Astrocyte (in vitro differentiated cells and primary cell): ENCODE measurements around the gene MAP7D2. TPM values are rescaled to one million over a fixed set of nuclear protein-coding genes. Genes with fewer than 3 reads are reported as not detected.

Experiments
- DNase-seq: peaks from one replicate; pipeline ENCODE4 v3.0.0-alpha.2; 2010; ENCODE audit warnings: low read depth
- FAIRE-seq: peaks from 2 replicates; lab custom pipeline; 2011; peaks lifted over from hg19 to GRCh38; lab: Jason Lieb, UNC
- H2AFZ ChIP-seq: 2 replicates; pipeline ENCODE4 v1.6.0; 2012; ENCODE audit warnings: low read depth, low read length, inconsistent platforms
- H3K27ac ChIP-seq: 2 replicates; pipeline ENCODE4 v1.5.1; 2011; ENCODE audit warnings: low read depth, low read length, inconsistent platforms
- H3K27me3 ChIP-seq: 2 replicates; pipeline ENCODE4 v1.6.0; 2011; ENCODE audit warnings: low read length, inconsistent platforms; ENCODE audit not compliant: insufficient read depth
- H3K36me3 ChIP-seq: 2 replicates; pipeline ENCODE4 v1.5.1; 2011; ENCODE audit warnings: low read length, inconsistent platforms; ENCODE audit not compliant: insufficient read depth
- H3K4me1 ChIP-seq: 2 replicates; pipeline ENCODE4 v1.5.1; 2011; ENCODE audit warnings: low read length, inconsistent platforms; ENCODE audit not compliant: insufficient read depth
- H3K4me2 ChIP-seq: 2 replicates; pipeline ENCODE4 v1.6.0; 2012; ENCODE audit warnings: low read length, inconsistent platforms
- H3K4me3 ChIP-seq: 2 replicates; pipeline ENCODE4 v1.5.1; 2011; ENCODE audit warnings: low read depth, mild to moderate bottlenecking, low read length, inconsistent platforms; ENCODE audit not compliant: insufficient read depth
- H3K79me2 ChIP-seq: 2 replicates; pipeline ENCODE4 v1.6.0; 2012; ENCODE audit warnings: mild to moderate bottlenecking, low read length, inconsistent platforms; ENCODE audit not compliant: insufficient read depth
- H3K9ac ChIP-seq: 2 replicates; pipeline ENCODE4 v1.6.0; 2012; ENCODE audit warnings: mild to moderate bottlenecking, low read length, inconsistent platforms
- H3K9me3 ChIP-seq: 2 replicates; pipeline ENCODE4 v1.5.1; 2012; ENCODE audit warnings: low read depth, mild to moderate bottlenecking, low read length, inconsistent platforms; ENCODE audit not compliant: insufficient read depth
- H4K20me1 ChIP-seq: 2 replicates; pipeline ENCODE4 v1.6.0; 2012; ENCODE audit warnings: low read length, inconsistent platforms; ENCODE audit not compliant: insufficient read depth
- H3K27ac Mint-ChIP-seq: one replicate; pipeline ENCODE4 v1.8.0; 2021; ENCODE audit warnings: mild to moderate bottlenecking, mixed read lengths; ENCODE audit not compliant: unreplicated experiment
- H3K27me3 Mint-ChIP-seq: one replicate; pipeline ENCODE4 v1.8.0; 2021; ENCODE audit warnings: low read depth, mixed read lengths; ENCODE audit not compliant: unreplicated experiment
- H3K36me3 Mint-ChIP-seq: one replicate; pipeline ENCODE4 v1.8.0; 2021; ENCODE audit warnings: low read depth, mixed read lengths; ENCODE audit not compliant: unreplicated experiment
- H3K4me1 Mint-ChIP-seq: one replicate; pipeline ENCODE4 v1.8.0; 2021; ENCODE audit warnings: low read depth, mixed read lengths; ENCODE audit not compliant: unreplicated experiment
- H3K4me3 Mint-ChIP-seq: one replicate; pipeline ENCODE4 v1.8.0; 2021; ENCODE audit warnings: mild to moderate bottlenecking, moderate library complexity, mixed read lengths; ENCODE audit not compliant: unreplicated experiment
- H3K9me3 Mint-ChIP-seq: one replicate; pipeline ENCODE4 v1.8.0; 2021; ENCODE audit warnings: mild to moderate bottlenecking, mixed read lengths; ENCODE audit not compliant: unreplicated experiment
- EZH2 ChIP-seq: IDR thresholded peaks from 2 replicates; pipeline ENCODE4 v1.6.1; 2012; ENCODE audit warnings: mild to moderate bottlenecking, low read length, inconsistent platforms; ENCODE audit not compliant: insufficient read depth
- total RNA-seq: library from RNA; stranded (reverse); gene quantifications from 2 replicates; pipeline ENCODE4 v1.2.1, GENCODE V29; 2021
- TF ChIP-seq, protein P1 (sequence below): IDR thresholded peaks from 2 replicates; pipeline ENCODE4 v1.5.1; 2011; ENCODE audit warnings: low read depth, mild to moderate bottlenecking, inconsistent platforms, low read length, moderate library complexity; ENCODE audit not compliant: insufficient read depth

Gene MAP7D2
- total RNA-seq, 1 donor from 2014 or later = 1.3 TPM

GRCh38 chrX:20141281-20142220 lies 24.8 kb upstream of the MAP7D2 start, which contains the start of gene EIF1AX:
TSS of gene EIF1AX (minus strand) at chrX:20141838. CDS start at chrX:20141640, 198 bp downstream.
- Mint-ChIP-seq H3K27ac (peak within 1 kb of the TSS; percentile 72), H3K9me3 (no peaks in the 10 kb centered on the region), H3K4me1 (peaks cover 5% of the 10 kb centered on the region), H3K27me3 (no peaks in the 10 kb centered on the region), H3K36me3 (no peaks in the 10 kb centered on the region), H3K4me3 (peak within 1 kb of the TSS; percentile 88)
- Histone ChIP-seq H3K4me1 (peaks cover 12% of the 10 kb centered on the region), H3K27me3 (no peaks in the 10 kb centered on the region), H3K27ac (peak within 1 kb of the TSS; percentile 83), H3K9ac (peak within 1 kb of the TSS; percentile 92), H3K4me3 (peak within 1 kb of the TSS; percentile 87), H3K79me2 (peaks cover 44% of the 10 kb centered on the region), H4K20me1 (peaks cover 26% of the 10 kb centered on the region), H3K36me3 (peaks cover 15% of the 10 kb centered on the region), H2AFZ (peak within 1 kb of the TSS; percentile 60), H3K9me3 (no peaks in the 10 kb centered on the region), H3K4me2 (peak within 1 kb of the TSS; percentile 85)
- peak; percentile 98 for DNase-seq
- no peak for TF ChIP-seq EZH2
- TF ChIP-seq, protein P1, sequence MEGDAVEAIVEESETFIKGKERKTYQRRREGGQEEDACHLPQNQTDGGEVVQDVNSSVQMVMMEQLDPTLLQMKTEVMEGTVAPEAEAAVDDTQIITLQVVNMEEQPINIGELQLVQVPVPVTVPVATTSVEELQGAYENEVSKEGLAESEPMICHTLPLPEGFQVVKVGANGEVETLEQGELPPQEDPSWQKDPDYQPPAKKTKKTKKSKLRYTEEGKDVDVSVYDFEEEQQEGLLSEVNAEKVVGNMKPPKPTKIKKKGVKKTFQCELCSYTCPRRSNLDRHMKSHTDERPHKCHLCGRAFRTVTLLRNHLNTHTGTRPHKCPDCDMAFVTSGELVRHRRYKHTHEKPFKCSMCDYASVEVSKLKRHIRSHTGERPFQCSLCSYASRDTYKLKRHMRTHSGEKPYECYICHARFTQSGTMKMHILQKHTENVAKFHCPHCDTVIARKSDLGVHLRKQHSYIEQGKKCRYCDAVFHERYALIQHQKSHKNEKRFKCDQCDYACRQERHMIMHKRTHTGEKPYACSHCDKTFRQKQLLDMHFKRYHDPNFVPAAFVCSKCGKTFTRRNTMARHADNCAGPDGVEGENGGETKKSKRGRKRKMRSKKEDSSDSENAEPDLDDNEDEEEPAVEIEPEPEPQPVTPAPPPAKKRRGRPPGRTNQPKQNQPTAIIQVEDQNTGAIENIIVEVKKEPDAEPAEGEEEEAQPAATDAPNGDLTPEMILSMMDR = no peak
- FAIRE-seq = peak; percentile 98

DNA sequence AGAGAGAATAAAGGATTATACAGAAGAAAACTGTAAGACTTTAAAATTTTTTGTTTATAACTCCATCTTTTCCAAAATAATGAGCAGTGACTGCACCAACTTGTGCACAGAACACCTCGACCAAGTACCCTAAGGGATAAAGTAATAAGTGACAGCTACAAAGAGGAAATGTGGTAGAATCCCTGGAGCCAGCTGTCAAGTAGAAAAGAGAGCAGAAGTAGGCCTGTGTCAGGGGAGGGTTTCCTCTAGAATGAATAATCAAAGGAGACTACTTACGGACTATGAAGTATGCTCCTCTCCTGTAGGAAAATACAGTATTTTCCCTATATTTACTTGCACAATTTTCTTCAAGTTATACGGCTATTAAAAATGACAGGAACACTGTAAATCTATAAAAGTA lies 23.7 kb upstream of the MAP7D2 start:
- Mint-ChIP-seq H3K27me3 (no peaks in the 10 kb centered on the region), H3K4me3 (peak overlapping the region; percentile 88), H3K9me3 (no peaks in the 10 kb centered on the region), H3K27ac (no peak overlapping the region), H3K4me1 (peaks cover 5% of the 10 kb centered on the region), H3K36me3 (no peaks in the 10 kb centered on the region)
- Histone ChIP-seq H3K4me3 (peak overlapping the region; percentile 87), H3K79me2 (peaks cover 55% of the 10 kb centered on the region), H3K4me1 (peaks cover 12% of the 10 kb centered on the region), H3K36me3 (peaks cover 22% of the 10 kb centered on the region), H3K9ac (peak overlapping the region; percentile 92), H3K27ac (no peak overlapping the region), H3K27me3 (no peaks in the 10 kb centered on the region), H3K9me3 (no peaks in the 10 kb centered on the region), H2AFZ (no peak overlapping the region), H3K4me2 (peak overlapping the region; percentile 85), H4K20me1 (peaks cover 33% of the 10 kb centered on the region)
- DNase-seq = no peak
- FAIRE-seq = no peak
- TF ChIP-seq, protein P1 = no peak
- TF ChIP-seq EZH2 = no peak
